ENCODE measurements around the gene SUSD1. TPM values are rescaled to one million over a fixed set of nuclear protein-coding genes. Genes with fewer than 3 reads are reported as not detected.
"Not testable (repeated sequence)": the region's sequence is repeated elsewhere in the genome, so short reads cannot be mapped to it uniquely, and the experiment has no call there.

Gene SUSD1
- total RNA-seq, 1 experiment from 2014 or later: 5.5 TPM

- DNase-seq (ENCODE audit: low read depth): no peak
Observed at GRCh38 chr9:112130347-112130746, 44.8 kb downstream of the SUSD1 start.

GRCh38 chr9:112129246-112129645 is 45.9 kb downstream of the SUSD1 start:
- no peak for DNase-seq (ENCODE audit: low read depth)

- not testable (repeated sequence) for DNase-seq (ENCODE audit: low read depth)
Observed at GRCh38 chr9:112128399-112128798, 46.7 kb downstream of the SUSD1 start.

GRCh38 chr9:112127281-112127680 is 47.8 kb downstream of the SUSD1 start:
- no peak for DNase-seq (ENCODE audit: low read depth)

- no peak for DNase-seq (ENCODE audit: low read depth)
Observed at GRCh38 chr9:112125951-112126388, 49.1 kb downstream of the SUSD1 start.

GRCh38 chr9:112124156-112124555 is 50.9 kb downstream of the SUSD1 start:
- no peak for DNase-seq (ENCODE audit: low read depth)

GRCh38 chr9:112121633-112122032 is 53.5 kb downstream of the SUSD1 start:
- no peak for DNase-seq (ENCODE audit: low read depth)

GRCh38 chr9:112120439-112120925 is 54.6 kb downstream of the SUSD1 start:
- no peak for DNase-seq (ENCODE audit: low read depth)

GRCh38 chr9:112120030-112120341 is 55.1 kb downstream of the SUSD1 start:
- DNase-seq (ENCODE audit: low read depth): no peak

GRCh38 chr9:112119225-112120029 is 55.7 kb downstream of the SUSD1 start:
- DNase-seq (ENCODE audit: low read depth): no peak

- no peak for DNase-seq (ENCODE audit: low read depth)
Observed at GRCh38 chr9:112118009-112118408, 57.1 kb downstream of the SUSD1 start.

GRCh38 chr9:112115970-112116753 is 58.9 kb downstream of the SUSD1 start:
- DNase-seq (ENCODE audit: low read depth): no peak

GRCh38 chr9:112115109-112115508 is 60.0 kb downstream of the SUSD1 start:
- no peak for DNase-seq (ENCODE audit: low read depth)

- DNase-seq (ENCODE audit: low read depth): no peak
Observed at GRCh38 chr9:112112941-112113681, 62.0 kb downstream of the SUSD1 start.

GRCh38 chr9:112112519-112112918 is 62.6 kb downstream of the SUSD1 start:
- DNase-seq (ENCODE audit: low read depth): peak; percentile 97

- no peak for DNase-seq (ENCODE audit: low read depth)
Observed at GRCh38 chr9:112111461-112111860, 63.6 kb downstream of the SUSD1 start.

GRCh38 chr9:112110777-112111113 is 64.4 kb downstream of the SUSD1 start:
- no peak for DNase-seq (ENCODE audit: low read depth)

GRCh38 chr9:112110094-112110776 is 64.9 kb downstream of the SUSD1 start:
- no peak for DNase-seq (ENCODE audit: low read depth)

- DNase-seq (ENCODE audit: low read depth): no peak
Observed at GRCh38 chr9:112104901-112105300, 70.2 kb downstream of the SUSD1 start.

- DNase-seq (ENCODE audit: low read depth): no peak
Observed at GRCh38 chr9:112104401-112104800, 70.7 kb downstream of the SUSD1 start.

GRCh38 chr9:112103405-112103804 is 71.7 kb downstream of the SUSD1 start:
- no peak for DNase-seq (ENCODE audit: low read depth)
